Keratinocyte (primary cell): Measurements from ENCODE around the gene IFT25.

Experiments used
- EZH2 ChIP-seq: IDR thresholded peaks from one replicate; pipeline ENCODE4 v1.6.1; 2012; ENCODE audit warnings: inconsistent platforms, mild to moderate bottlenecking, low read length, moderate library complexity
- TF ChIP-seq, protein P1 (sequence below), 3 experiments: IDR thresholded peaks in 1 of 3; conservative IDR thresholded peaks in 1 of 3; optimal IDR thresholded peaks in 1 of 3; 2 replicates in 2 of 3; 3 replicates in 1 of 3; pipeline versions ENCODE3 to v1.5.1; 2011; ENCODE audit warnings: low read length in 3 of 3, mild to moderate bottlenecking in 3 of 3, moderate library complexity in 2 of 3, control low read depth in 1 of 3, inconsistent platforms in 1 of 3; ENCODE audit not compliant: insufficient read depth in 2 of 3; ENCODE audit errors: extremely low read depth in 1 of 3

- TF ChIP-seq, protein P1, sequence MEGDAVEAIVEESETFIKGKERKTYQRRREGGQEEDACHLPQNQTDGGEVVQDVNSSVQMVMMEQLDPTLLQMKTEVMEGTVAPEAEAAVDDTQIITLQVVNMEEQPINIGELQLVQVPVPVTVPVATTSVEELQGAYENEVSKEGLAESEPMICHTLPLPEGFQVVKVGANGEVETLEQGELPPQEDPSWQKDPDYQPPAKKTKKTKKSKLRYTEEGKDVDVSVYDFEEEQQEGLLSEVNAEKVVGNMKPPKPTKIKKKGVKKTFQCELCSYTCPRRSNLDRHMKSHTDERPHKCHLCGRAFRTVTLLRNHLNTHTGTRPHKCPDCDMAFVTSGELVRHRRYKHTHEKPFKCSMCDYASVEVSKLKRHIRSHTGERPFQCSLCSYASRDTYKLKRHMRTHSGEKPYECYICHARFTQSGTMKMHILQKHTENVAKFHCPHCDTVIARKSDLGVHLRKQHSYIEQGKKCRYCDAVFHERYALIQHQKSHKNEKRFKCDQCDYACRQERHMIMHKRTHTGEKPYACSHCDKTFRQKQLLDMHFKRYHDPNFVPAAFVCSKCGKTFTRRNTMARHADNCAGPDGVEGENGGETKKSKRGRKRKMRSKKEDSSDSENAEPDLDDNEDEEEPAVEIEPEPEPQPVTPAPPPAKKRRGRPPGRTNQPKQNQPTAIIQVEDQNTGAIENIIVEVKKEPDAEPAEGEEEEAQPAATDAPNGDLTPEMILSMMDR (optimal IDR thresholded peaks at IDR 0.05 in 1 of 3, IDR thresholded peaks at IDR 0.05 in 1 of 3, conservative IDR thresholded peaks at IDR 0.05 in 1 of 3; ENCODE audit: extremely low read depth in 1 of 3, insufficient read depth in 2 of 3, low read length in 3 of 3): no peak
- no peak for TF ChIP-seq EZH2
These were observed 34.1 kb downstream of the IFT25 start for GRCh38 chr1:53911442-53911841.
